8988T (cell line): ENCODE data around the gene PPP1R12C.
"Not testable (repeated sequence)": the region's sequence is repeated elsewhere in the genome, so short reads cannot be mapped to it uniquely, and the experiment has no call there.

Source experiments
- DNase-seq: peaks from one replicate; pipeline ENCODE4 v3.0.0; 2011

Gene PPP1R12C

DNA sequence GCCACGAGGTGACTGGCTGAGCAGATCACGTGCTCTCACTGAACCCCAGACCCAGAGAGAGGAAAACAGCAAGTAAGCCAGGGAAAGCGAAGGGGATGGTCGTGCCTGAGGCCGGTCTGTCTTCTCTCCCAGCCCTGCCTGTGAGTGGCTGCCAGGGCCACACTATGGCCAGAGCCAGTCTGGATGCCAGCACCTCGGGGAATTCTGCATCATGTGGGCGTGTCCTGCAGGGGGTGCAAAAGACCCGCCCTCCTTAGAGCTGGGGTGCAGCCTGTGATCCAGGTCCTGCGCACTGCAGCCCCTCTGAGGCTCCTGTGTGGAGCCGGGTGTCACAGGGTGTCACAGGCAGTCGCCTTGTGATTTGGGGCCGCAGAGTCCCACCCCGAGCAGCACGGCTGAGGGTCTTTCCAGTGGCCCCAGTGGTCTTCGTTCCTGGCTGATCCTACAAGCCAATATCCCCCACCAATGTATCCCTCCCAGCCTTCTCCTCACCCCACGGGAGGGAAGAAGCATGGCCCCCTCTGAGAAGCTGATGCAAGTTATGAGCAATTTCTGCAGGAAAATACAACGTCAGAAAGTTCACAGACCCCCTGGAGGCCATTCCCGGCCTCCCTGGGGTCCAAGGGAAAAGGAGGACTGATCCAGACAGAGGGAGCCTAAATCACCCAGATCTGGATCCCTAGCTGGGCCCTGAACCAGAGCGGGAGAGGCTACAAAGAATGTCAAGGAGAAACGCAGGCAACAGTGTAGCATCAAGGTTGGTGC, 7.7 kb downstream of the PPP1R12C start:
- DNase-seq = no peak

DNA sequence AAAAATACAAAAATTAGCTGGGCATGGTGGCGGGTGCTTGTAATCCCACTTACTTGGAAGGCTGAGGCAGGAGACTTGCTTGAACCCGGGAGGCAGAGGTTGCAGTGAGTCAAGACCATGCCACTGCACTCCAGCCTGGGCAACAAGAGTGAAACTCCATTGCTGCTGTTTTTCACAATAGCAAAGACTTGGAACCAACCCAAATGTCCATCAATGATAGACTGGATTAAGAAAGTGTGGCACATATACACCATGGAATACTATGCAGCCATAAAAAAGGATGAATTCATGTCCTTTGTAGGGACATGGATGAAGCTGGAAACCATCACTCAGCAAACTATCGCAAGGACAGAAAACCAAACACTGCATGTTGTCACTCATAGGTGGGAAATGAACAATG, 10.2 kb downstream of the PPP1R12C start:
- DNase-seq = not testable (repeated sequence)

DNA sequence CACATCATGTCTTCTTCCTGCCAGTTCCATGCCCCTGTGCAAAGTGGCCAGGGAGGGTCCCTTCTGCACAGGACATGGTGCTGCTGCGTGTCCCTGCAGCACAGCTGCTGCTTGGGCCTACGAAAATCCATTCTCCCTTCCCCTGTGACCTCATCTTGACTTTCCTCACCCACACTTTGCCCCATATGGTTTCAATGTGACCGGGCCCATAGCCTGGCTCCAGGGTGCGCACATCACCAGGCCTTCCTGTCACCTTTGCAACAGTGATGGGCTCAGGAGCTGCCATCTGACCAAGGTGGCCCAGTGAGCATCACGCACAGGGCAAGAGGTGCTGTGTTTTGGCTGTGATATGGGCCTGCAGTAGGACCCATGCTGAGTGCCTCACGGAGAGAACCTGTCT, 10.8 kb downstream of the PPP1R12C start:
- no peak for DNase-seq

DNA sequence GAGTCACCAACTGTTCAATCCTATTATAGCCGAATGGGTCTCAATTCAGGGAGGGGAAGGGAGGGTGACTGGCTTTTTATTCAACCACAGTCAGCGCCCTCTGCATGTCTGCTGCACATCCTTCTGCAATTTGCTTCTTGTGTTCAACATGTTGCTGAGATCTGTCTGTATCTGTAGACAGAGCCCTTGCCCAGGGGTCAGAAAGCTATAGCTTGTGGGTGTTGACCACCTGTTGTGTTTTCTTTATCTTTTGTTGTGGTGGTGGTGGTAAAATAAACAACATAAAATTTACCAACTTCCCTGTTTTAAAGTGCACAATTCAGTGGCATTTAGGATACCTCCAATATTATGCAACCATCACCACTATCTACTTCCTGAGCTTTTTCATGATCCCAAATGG, 12.2 kb downstream of the PPP1R12C start:
- DNase-seq = no peak

DNA sequence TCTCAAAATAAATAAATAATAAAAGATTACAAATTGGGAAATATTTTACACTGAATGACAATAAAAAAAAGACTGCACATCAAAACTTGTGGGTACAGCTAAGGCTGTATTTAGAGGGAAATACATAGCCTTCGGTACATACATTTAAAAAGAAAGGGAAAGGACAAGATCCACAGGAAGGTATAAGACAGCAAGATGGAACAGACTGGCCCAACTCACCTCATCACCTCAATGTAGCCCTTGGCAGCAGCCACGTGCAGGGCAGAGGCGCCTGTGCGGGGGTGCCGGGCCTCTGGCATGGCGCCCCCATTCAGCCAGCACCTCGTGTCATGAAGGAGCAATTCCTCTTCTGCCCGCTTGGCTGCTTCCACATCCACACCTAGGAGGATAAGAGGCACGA, 14.2 kb downstream of the PPP1R12C start:
- no peak for DNase-seq

DNA sequence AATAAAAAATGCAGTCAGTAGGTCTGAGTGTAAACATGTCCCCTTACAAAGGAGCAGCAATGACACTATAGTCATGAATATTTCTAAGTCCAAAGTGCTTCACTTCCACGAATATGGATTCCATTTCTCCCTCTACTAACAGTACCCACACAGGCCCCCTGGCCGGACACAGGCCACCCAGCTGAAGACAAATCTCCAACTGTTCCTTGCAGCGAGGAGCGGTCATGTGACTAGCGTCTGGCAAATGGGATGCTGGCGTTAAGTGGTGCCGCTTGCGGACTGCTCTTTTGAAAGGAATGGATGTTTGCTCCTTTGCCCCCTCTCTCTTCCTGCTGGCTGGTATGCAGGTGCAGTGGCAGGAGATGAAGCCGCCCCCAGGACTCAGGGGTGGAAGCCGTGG, 16.2 kb downstream of the PPP1R12C start:
- DNase-seq = no peak

DNA sequence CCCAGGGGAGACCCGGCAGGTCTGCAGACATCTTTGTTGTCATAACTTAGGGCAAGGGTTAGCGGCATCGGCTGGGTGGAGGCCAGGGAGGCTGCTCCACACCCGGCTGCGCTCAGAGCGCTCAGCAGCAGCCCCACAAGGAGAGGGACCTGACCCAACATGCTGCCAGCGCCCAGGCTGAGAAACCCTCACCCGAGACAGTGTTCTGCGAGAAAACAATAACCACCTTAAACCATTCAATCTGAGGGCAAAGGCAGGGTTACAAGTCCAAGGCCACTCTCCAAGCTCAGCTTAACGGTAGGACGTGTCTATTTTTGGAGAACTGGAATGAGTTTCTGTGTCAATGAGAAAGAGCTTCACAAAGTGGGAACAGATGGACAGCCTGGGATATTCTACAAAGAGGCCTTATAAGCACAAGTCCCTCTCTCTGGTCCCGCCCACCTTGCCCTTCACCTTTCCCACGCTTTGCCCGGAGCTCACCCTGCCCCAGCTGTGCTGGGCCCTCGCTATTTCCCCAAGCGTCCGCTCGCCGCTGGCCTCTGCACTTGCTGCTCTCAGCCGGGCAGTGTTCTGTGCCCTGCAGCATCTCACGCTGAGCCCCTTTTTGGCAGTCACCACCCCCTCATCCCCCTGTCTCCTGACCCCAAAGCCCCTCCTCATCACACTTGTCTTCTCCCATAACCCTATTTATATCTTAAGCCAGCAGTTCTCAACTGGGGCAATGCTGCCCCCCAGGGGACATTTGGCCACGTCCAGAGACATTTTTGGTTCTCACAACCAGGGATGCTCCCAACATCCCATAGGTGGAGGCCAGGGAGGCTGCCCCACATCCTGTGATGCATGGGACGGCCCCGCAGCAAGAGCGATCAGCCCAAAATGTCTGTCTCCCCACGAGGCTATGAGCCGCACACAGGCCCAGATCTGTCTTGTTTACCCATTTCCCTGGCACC, 17.6 kb downstream of the PPP1R12C start:
- no peak for DNase-seq

DNA sequence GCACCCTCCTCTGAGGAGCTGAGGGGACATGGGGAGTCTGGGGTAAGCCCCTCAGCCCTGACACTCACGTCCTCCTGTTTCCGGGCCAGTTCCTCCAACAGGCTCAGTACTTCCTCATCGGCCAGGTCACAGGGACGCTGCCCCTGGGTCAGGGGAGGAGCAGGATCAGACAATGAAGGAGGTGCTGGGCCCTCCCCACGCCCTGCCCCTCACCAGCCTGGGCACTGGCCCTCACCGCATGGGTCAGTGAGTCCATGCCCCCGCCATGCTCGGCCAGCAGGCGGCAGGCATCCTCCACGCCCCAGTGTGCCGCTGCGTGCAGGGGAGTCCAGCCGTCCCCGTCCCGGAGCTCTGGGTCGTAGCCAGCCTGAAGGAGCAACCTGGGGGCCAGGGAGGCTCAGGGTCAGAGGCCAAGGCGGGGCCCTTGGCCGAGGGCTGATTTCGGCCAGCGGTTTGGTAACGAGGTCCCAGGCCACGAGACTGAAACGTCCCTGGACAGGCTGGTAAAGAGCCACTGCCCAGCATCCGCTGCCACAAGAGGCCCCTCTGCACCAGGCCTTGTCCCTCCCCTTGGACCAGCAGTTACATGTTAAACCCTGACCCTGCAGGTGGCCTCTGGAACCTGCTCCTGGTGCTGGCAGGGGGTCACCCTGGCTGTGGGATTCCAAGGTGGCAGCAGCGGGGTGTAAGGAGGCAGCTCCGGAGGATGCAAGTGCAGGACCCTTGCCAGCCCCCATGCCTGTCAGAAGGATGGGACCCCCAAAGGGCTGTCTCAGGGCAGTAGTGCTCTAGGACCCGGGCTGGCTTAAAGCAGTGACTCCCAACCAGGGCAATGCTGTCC, 18.5 kb downstream of the PPP1R12C start:
- no peak for DNase-seq

DNA sequence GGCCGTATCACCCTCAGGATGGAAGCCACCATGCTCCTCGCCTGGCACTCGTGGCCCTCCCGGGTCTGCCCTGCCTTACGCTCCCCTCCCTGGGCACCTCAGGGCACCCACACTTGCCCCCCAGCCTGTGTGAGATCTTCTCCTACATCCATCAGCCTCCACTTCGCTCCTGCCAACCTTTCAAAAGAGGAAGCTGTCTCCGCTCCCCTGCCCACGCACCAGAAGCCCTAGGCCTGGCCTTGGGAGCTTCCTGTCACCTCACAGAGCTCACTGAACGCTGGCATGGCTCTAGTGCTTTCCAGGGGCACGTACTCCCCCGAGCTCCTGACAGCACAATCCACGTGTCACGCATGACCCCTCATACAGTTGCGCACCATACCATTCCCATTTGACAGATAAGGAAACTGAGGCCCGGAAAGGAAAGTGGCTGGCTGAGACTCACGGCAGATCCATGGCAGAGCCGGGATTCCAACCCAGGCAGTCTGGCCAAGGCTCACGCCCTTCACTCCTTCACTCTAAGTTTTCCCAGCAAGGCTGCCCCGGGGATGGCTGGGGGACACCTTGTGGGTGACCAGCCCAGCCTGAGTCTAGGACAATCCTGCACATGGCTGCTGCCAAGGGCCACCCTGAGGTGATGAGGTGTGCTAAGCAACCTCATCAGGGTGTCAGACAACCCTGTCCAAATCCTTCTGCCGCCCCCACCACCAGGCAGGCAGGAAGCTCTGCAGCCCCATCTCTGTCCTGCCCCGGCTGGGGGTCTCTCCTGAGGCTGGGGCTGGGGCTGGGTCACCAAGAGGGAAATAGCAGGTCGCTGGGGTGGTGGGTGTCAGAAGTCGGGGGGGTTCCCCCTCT, 19.3 kb downstream of the PPP1R12C start:
- DNase-seq = no peak

DNA sequence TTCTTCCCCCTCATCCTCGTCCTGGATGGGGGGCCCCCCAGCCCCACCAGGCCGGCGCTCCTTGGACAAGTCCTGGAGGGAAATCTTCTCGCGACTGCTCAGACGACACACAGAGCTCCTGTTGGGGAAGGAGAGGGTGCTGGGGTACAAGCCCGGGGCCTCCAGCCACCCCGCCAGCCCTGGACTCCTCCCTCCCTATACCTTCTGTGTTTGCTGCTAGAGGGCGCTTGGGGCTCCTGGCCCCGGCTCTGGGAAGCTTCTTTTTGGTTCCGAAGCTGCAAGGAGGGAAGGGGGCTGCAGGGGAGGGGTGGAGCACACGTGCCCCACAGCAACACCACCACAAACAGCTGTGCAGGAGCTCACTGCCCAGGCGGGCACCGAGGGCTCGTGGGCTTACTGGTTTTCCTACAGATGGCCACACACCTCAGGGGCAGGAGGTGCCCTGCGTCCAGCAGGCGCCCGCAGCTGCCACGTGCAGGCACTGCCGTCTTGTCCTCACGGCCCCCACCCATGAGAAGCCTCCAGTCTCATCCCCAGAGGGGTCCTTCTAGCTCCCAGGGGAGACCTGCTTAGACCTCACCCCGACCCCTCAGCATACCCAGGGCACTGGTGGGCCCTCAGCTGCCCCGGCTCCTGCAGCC, 21.3 kb downstream of the PPP1R12C start:
- DNase-seq = no peak

DNA sequence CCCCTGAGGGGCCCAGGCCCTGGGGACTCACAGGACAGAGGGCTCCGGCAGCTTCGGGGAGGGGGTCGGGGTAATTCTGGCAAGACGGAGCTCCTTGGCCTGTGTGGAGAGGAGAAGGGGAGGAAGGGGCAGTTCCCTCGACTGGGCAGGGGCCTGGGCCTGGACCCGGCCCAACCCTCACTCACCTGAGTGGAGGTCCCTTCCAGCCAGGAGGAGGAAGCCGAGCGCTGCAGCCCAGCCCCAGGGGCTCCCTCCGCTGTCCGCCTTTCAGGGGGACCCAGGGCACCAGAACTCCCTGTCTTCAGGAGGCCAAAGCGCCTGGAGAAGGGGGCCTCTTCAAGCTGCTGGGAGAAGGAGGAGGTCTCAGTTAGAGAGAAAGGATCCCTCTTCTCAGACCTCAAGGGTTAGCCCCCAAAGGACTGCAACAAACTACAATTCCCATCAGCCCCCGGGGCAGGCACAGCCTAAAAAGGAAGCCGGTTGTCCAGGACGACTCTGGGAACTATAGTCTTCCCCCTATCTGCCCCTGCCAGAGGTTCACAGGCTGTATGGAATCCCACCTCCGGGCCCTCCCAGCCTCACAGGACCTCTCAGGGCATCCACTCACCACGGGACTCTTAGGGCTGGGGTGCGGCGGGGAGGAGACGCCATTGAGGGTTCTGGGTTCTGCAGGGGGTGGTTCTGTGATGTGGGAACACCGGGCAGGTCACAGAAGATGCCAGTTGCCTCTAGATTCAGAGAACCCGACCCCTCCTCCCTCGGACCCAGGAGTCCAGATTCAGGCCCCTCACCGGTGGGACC, 22.0 kb downstream of the PPP1R12C start:
- peak; percentile 94 for DNase-seq

DNA sequence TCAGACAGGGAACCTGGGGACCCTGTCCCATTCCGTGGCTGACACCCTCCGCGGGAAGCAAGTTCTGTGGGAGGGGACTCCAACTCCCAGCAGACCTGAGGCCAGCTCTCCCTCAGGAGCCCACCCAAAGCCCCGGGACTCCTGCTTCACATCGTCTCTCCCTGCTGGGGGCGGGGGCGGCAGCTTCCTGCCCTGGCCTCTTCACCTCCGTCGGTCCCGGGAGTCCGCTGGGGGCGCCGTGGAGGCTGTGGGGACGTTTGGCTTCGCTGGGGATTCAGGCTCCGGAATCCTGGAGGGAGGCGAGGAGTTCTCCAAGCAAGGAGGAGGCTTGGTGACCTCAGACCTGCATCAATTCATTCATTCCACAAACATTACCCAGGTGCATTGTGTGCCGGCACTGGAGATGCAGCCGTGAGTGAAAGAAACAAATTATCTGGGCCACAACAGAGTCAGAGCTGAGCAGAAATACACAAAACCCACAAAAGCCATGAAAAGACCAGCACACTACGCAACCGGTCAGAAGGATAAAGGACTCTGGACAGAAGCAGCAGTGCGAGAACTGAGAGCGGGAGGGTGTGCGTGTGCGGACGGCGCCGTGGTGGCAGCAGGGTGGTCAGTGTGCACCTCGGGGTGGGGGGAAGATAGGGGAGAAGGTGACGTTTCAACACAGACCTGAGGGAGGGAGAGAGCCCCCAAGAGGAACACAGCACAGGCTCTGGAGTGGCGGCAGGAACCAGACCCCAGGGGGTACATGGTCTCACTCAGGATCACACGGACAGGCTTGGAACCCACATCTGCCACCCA, 22.8 kb downstream of the PPP1R12C start:
- no peak for DNase-seq

DNA sequence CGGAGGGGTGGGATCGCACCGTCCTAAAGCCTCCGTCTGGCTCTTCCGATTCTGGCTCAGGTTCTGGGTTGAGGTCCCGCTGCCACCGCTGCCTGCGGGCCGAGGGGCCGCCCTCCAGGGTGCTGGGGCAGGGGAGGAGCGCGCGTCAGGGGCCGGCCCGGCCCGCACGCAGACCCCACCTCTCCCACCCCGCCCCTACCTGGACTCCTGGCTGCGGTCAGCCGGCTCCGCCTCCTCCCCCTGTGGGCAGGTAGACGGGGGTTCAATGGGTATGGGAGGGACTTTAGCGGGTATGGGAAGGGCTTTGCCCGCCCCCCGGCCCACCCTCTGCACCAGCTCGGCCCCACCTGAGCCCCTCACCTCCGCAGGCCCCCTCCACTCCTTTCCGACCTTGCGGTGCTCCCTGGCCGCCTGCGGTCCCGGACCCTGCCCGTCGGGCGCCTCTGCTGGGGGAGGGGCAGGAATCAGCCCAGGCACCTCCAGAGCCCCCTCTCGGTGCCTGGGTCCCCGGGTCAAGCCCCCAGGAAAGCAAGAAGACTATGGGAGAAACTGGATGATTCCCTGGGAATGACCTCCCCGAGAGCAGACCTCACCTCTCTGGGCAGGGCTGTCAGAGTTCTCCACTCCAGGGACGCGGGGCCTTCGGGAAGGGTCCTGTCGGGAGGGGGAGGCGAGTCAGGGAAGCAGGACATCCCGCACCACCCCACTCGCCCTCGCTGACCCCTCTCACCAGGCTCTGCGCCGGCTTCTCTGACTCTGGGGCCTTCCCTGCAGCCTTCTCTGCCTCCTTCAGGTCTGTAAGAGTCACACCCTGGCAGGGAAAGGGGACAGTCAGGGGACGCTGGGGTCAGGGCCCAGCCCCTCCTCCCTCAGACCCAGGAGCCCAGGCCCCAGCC, 24.8 kb downstream of the PPP1R12C start:
- no peak for DNase-seq

DNA sequence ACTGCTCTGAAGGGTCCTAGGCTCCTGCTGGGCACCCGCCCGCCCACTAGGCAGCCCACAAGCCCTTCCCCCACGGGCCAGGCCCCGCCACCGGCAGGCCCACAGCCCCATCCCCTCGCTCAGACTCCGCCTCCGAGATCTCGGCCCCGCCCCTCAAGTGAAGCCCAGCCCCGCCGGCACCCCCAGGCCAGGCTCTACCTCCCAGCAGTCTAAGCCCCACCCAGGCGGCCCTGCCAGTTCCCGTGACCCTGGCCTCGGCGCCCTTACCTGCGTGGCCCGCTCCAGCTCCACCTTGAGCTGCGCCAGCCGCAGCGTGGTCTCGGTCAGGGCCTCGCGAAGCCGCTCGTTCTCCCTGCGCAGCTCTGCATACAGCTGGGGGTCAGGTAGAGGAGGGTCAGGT, 25.5 kb downstream of the PPP1R12C start:
- DNase-seq = no peak

DNA sequence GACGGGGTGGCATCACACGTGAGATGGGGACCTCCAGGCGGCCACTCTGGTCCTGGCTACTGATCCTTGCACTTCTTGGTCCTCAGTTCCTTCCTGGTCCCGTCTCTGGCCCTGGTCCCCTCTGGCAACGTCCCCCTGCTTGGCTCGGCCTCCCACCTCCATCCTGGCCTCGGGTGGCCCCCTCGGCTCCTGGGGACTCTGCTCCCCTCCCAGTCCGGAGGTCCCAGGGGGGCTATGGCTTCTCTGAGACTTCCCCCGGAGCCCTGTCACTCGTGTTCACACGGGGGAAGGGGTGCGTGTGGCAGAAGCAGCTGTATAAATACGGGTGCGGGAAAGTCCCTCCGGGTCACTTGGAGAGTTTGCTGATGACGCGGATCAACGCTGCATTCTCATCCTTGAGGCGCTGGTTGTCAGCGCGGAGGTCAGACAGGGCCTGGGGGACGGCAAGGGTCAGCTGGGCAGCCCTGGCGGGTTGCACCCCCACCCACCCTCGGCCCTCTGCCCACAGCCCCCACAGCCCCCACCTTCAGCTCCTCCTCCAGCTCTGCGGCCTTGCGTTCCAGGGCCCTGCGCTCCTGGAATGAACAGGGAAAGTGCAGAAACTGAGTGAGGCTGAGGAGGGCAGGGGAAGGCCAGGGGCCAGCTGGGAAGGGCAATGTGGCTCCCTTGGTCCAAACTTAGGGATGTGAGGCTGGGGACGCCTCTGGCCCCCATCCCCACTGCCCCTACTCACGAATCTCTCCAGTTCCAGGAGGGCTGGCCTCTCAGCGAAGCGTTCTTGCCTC, 26.1 kb downstream of the PPP1R12C start:
- no peak for DNase-seq

DNA sequence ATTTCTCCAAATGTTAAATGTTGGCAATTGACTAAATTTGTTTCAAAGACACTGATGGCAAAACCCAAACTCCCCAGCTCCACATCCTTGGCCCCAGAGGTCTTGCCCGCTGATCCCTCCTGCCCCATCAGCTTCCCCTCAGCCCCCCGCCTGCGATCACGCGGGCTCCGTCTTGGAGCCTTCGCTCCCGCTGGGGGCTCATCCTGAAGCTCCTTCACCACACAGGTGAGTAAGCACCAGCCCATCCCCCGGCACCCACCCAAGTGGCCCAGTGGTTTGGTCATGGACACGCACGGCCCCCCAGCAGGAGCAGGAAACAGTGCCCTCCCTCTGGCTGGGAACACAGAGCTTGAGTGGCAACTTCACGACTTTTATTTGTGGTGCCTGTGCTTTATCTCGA, 26.9 kb downstream of the PPP1R12C start:
- DNase-seq = no peak

DNA sequence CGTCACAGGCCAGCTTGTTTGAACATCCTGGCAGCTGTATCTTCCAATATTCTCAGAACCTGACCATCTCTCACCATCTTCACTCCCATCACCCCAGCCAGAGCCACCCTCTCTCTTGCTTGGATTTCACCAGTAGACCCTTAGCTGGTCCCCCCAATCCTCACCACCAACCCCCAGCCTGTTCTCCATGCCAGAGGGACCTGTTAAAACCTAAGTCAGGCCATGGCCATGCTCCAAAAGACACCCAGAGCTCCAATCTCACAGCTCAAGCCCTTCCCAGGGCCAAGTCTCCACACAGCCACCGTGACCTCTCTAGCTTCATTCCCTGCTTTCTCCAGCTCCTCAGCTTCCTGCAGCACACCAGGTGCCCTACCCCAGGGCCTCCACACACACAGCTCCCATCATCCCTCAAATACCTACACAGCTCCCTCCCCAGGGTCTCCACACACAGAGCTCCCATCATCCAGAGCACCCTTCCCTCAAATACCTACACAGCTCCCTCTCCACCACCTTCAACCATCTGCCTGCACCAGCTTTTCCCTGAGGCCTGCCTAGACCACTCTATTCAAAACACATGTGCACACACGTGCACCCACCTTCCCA, 28.0 kb downstream of the PPP1R12C start:
- DNase-seq = no peak
